ENCODE results near the gene TFPI.

GRCh38 chr2:187569042-187569441 is 14.8 kb upstream of the TFPI start:
- TF ChIP-seq CTCF (IDR thresholded peaks at IDR 0.05; ENCODE audit: low read depth, low read length, poor library complexity, severe bottlenecking) (no peak), EZH2phosphoT487 (IDR thresholded peaks at IDR 0.05; ENCODE audit: borderline replicate concordance, low read length) (no peak)
